NCI-H2196 treated with DMSO at 0.1 percent for 48 hours (cell line): ENCODE data around the gene ATP13A1.
"Not testable (repeated sequence)": the region's sequence is repeated elsewhere in the genome, so short reads cannot be mapped to it uniquely, and the experiment has no call there.

Source experiments
- DNase-seq: peaks from one replicate; lab custom pipeline; 2025; ENCODE audit not compliant: unreplicated experiment; lab: John Stamatoyannopoulos, UW

ATP13A1 gene

GRCh38 chr19:19624032-19624570, 39.4 kb downstream of the ATP13A1 start:
- no peak for DNase-seq

- DNase-seq, result no peak
These were observed 40.1 kb downstream of the ATP13A1 start for GRCh38 chr19:19623383-19623782.

GRCh38 chr19:19619849-19620210, 43.6 kb downstream of the ATP13A1 start:
- DNase-seq, result no peak

- DNase-seq, result peak; percentile 7
These were observed 44.2 kb downstream of the ATP13A1 start for GRCh38 chr19:19619181-19619848.

- DNase-seq, result peak; percentile 93
These were observed 45.0 kb downstream of the ATP13A1 start, which contains the start of gene PBX4 for GRCh38 chr19:19618219-19619051. Gene PBX4, minus strand, starts transcription at chr19:19618687. Its CDS starts 58 bp downstream, at chr19:19618629.

- no peak for DNase-seq
These were observed 48.4 kb downstream of the ATP13A1 start for GRCh38 chr19:19615086-19615485.

- no peak for DNase-seq
These were observed 50.0 kb downstream of the ATP13A1 start for GRCh38 chr19:19613506-19613905.

- DNase-seq, result no peak
These were observed 52.9 kb downstream of the ATP13A1 start for GRCh38 chr19:19610376-19611202.

- not testable (repeated sequence) for DNase-seq
These were observed 56.8 kb downstream of the ATP13A1 start for GRCh38 chr19:19606686-19607085.

GRCh38 chr19:19606021-19606420, 57.5 kb downstream of the ATP13A1 start:
- no peak for DNase-seq

- no peak for DNase-seq
These were observed 60.7 kb downstream of the ATP13A1 start for GRCh38 chr19:19602713-19603324.

- no peak for DNase-seq
These were observed 61.3 kb downstream of the ATP13A1 start for GRCh38 chr19:19602136-19602712.

- DNase-seq, result no peak
These were observed 62.6 kb downstream of the ATP13A1 start for GRCh38 chr19:19600793-19601330.

- not testable (repeated sequence) for DNase-seq
These were observed 64.6 kb downstream of the ATP13A1 start for GRCh38 chr19:19598728-19599451.

GRCh38 chr19:19597809-19598306, 65.6 kb downstream of the ATP13A1 start:
- no peak for DNase-seq
